Heart left ventricle (tissue), 16 donors: Measurements from ENCODE around the gene TRIM29. TPM values are rescaled to one million over a fixed set of nuclear protein-coding genes. Genes with fewer than 3 reads are reported as not detected.

Source experiments
- ATAC-seq, 4 donors: fragments of 200-7000 bp; cut with Tn5 transposase; one replicate each; pipeline ENCODE4 v1.9.1; 2020 to 2022; ENCODE audit warnings: moderate library complexity in 4 of 4, mild to moderate bottlenecking in 3 of 4, moderate number of reproducible peaks in 1 of 4
- DNase-seq, 5 donors: peaks; one replicate each; pipeline ENCODE4 v3.0.0-alpha.2; 2020
- H3K27ac ChIP-seq, 12 donors: fragments of 200-600 bp; sonication (generic) in 4 of 12; one replicate each; pipeline versions ENCODE4 v1.5.0 to v1.8.0; 2016 to 2022; ENCODE audit warnings: mild to moderate bottlenecking in 2 of 12
- H3K27me3 ChIP-seq, 9 donors: fragments of 200-600 bp; sonication (generic) in 2 of 9; one replicate each; pipeline versions ENCODE4 v1.5.1 to v1.8.0; 2016 to 2022; ENCODE audit warnings: mild to moderate bottlenecking in 3 of 9
- H3K36me3 ChIP-seq, 9 donors: fragments of 200-600 bp; sonication (generic) in 2 of 9; one replicate each; pipeline versions ENCODE4 v1.5.0 to v1.8.0; 2018 to 2022; ENCODE audit warnings: mild to moderate bottlenecking in 2 of 9
- H3K4me1 ChIP-seq, 12 donors: fragments of 200-600 bp; sonication (generic) in 4 of 12; one replicate each; pipeline versions ENCODE4 v1.5.0 to v1.8.0; 2016 to 2022; ENCODE audit warnings: mild to moderate bottlenecking in 3 of 12
- H3K4me3 ChIP-seq, 12 donors: fragments of 200-600 bp; sonication (generic) in 4 of 12; one replicate each; pipeline versions ENCODE4 v1.5.0 to v1.8.0; 2017 to 2022; ENCODE audit warnings: mild to moderate bottlenecking in 9 of 12, moderate library complexity in 4 of 12
- H3K9me3 ChIP-seq, 12 donors: fragments of 200-600 bp; sonication (generic) in 4 of 12; one replicate each; pipeline versions ENCODE4 v1.5.0 to v1.8.0; 2016 to 2022; ENCODE audit warnings: mild to moderate bottlenecking in 1 of 12
- POLR2A ChIP-seq, 2 donors: fragments of 450-650 bp; IDR thresholded peaks; one replicate each; pipeline ENCODE4 v1.6.1; 2017; ENCODE audit warnings: antibody characterized with exemption in 2 of 2, mild to moderate bottlenecking in 2 of 2, moderate library complexity in 2 of 2
- WGBS, 4 donors: extraction: QIAGEN DNeasy Blood & Tissue Kit in 2 of 4; methylation state at CpG; one replicate each; pipeline versions ENCODE4 v1.1.5 to v1.1.7; 2013 to 2018; 5-methylcytosine and 5-hydroxymethylcytosine counted together
- intact Hi-C, 10 donors: fragments of 100-400 bp; cut with DNase I; formaldehyde crosslinking; loops; one replicate each; pipeline versions ENCODE4 v1.11.1 to v1.14.2; 2022
- polyA plus RNA-seq, 2 donors: library from polyadenylated mRNA; stranded (reverse); fragments of 200-250 nt; gene quantifications; one replicate each; pipeline ENCODE4 v1.2.3, GENCODE V29; 2013
- total RNA-seq, 9 donors: library from RNA; depleted of rRNA in 2 of 9; stranded (reverse); fragments of >200 nt in 2 of 9; fragmentation: NEBNext Ultra II Directional in 3 of 9; extraction: Animal tissue kit (Norgen Biotek cat#: 25700) in 3 of 9; gene quantifications; one replicate each; pipeline versions ENCODE4 v1.1.0 to v1.2.4, GENCODE V29; 2016 to 2023
- TF ChIP-seq, protein P1 (sequence below), 12 donors: fragments of 200-600 bp; sonication (generic) in 4 of 12; IDR thresholded peaks; one replicate each; pipeline versions ENCODE4 v1.5.0 to v1.8.0; 2018 to 2022; ENCODE audit warnings: antibody characterized with exemption in 12 of 12, mild to moderate bottlenecking in 5 of 12
- donor health status: ischemic (EF 13 %, LVEDD 7.1; RV severe dilation, severe dysfunction).
- donor health status: healthy with polysubstance abuse.
- donor health status: DM: no; HTN: yes; CAD: no.
- donor health status: DM: no; HTN: no; CAD: no.
- donor health status: ischemic (EF 25% LVEDD 6.9; RV normal size, moderate dysfunction).
- donor health status: ischemic (EF 25% LVEDD 5.7; RV mildly dilated, moderate dysfunction).
- donor health status: healthy.
- donor health status: DM: yes; HTN: yes; CAD: no.
- donor health status: ischemic (EF 35%, LVEDD 5.7; RV mildly dilated, moderate dysfunction).
- donor health status: nonischemic (EF 11% LVEDD 7.7; RV severe dilation, severe dysfunction).
- donor health status: DM: yes; HTN: yes; CAD: no.
- donor health status: PGD.
- donor health status: ischemic (EF 29% LVEDD 5.4; RV normal size, mild dysfunction).
- donor health status: nonischemic (EF 23%, LVEDD 6.1; RV moderate dilation, normal function).

The TRIM29 gene
- total and polyA plus RNA-seq, 11 donors = 0.14 to 6.4 (median 0.56) TPM; not detected in 8

DNA sequence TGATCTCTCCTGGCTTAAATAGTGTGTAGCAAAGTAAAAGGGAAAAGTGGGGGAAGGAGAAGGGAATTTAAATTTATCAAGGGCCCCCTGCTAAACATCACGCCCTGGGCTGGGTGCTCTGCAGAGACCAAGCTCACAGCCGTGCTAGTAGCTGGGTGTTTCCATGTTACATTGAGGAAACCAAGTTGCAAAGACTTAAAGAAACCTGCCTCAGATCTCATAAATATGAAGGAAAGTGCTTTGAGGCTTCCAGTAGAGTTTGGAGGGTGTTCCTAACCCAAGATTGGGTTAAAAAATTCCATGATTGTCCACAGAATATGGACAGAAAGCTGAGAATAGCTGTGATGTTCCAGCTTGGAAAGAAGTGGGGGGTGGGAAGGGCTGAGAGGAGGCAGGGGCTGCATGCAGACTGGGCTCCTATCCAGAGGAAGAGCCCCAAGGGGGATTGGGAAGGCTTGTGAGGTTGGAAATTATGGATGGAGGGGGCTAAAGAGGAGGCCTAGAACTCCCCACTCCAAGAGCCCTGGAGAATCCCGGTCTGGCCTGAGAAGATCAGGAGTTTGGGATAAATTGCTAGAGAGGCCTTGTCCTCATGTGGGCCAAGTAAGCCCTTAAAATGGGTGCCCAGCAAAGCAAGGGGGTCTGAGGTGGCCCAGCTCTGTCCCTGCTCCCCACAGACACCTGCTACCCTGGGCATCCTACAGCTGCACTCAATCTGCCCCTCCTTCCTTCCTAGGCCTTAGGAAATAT, 48.0 kb upstream of the TRIM29 start:
- peaks cover 0 to 5% (median 0%) of the 10 kb centered on the region in 9 donors for H3K27me3 ChIP-seq
- DNase-seq (peak in 4 of 5 donors; percentile 64 to 83 (median 78)), ATAC-seq (peak in 3 of 4 donors; percentile 6 to 55 (median 23))
- H3K36me3 ChIP-seq = no peaks in the 10 kb centered on the region
- WGBS, 4 donors = 66 to 77% (median 71%) methylated on average over 3 of the region's 3 CpGs
- no peaks in the 10 kb centered on the region for H3K9me3 ChIP-seq
- peaks cover 0 to 69% (median 25%) of the 10 kb centered on the region in 12 donors for H3K4me1 ChIP-seq
- intact Hi-C loops = loop anchor here in 1 of 10 donors (2.0 kb wide), 1 partner anchor 27 kb away; no protein-coding TSS in a partner anchor
- H3K27ac ChIP-seq = peak overlapping the region; percentile 62 to 96 (median 81)
- peak overlapping the region in 4 of 12 donors; percentile 23 to 41 (median 34) for H3K4me3 ChIP-seq
- TF ChIP-seq POLR2A (IDR thresholded peaks at IDR 0.05) = no peak
- TF ChIP-seq, protein P1, sequence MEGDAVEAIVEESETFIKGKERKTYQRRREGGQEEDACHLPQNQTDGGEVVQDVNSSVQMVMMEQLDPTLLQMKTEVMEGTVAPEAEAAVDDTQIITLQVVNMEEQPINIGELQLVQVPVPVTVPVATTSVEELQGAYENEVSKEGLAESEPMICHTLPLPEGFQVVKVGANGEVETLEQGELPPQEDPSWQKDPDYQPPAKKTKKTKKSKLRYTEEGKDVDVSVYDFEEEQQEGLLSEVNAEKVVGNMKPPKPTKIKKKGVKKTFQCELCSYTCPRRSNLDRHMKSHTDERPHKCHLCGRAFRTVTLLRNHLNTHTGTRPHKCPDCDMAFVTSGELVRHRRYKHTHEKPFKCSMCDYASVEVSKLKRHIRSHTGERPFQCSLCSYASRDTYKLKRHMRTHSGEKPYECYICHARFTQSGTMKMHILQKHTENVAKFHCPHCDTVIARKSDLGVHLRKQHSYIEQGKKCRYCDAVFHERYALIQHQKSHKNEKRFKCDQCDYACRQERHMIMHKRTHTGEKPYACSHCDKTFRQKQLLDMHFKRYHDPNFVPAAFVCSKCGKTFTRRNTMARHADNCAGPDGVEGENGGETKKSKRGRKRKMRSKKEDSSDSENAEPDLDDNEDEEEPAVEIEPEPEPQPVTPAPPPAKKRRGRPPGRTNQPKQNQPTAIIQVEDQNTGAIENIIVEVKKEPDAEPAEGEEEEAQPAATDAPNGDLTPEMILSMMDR (IDR thresholded peaks at IDR 0.05) = no peak

DNA sequence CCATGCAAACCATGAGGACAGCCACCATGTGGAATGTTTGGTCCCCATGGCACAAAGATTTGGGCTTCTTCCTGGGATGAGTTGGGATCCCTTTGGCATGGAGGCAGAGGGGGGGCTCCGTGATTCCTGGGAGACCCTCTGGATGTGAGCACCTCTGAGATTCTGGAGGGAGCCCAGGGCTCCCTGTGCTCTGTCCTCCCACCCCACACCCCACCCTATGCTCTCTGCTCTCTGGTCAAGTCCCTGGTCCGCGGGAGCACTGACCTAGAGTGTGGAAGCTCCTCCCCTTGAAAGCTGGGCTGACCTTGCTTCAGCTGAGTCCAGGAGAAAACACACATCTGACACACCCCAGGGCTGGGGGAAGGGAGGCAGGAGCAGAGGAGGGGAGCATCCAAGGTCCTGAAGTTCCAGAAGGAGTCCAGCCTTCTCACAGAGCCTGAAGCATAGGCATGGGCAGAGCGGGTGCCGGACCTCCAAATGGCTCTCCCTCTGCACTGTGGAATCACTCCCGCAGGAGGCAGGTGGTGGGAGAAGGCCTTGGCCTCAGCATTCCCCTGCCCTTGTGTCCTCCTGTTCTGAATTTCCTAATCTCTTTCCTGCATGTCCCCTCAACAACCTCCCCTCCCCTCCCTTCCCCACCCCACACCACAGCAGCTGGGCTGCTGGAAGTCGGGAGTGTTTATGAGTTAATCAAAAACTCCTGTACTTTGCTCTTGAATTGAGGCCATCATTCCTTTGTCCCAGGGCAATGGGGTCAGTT, 47.2 kb upstream of the TRIM29 start:
- H3K27me3 ChIP-seq = peaks cover 0 to 5% (median 0%) of the 10 kb centered on the region in 9 donors
- peak; percentile 74 to 80 (median 78) for ATAC-seq
- peaks cover 0 to 77% (median 31%) of the 10 kb centered on the region in 12 donors for H3K4me1 ChIP-seq
- H3K4me3 ChIP-seq = peak overlapping the region in 8 of 12 donors; percentile 7 to 41 (median 24)
- H3K36me3 ChIP-seq = no peaks in the 10 kb centered on the region
- TF ChIP-seq POLR2A (IDR thresholded peaks at IDR 0.05) = no peak
- TF ChIP-seq, protein P1 (IDR thresholded peaks at IDR 0.05) = no peak
- H3K27ac ChIP-seq = peak overlapping the region; percentile 62 to 96 (median 80)
- intact Hi-C loops = loop anchor here in 3 of 10 donors (2.0 to 5.0 kb wide), 2 partner anchors 28 to 32 kb away; no protein-coding TSS in a partner anchor
- 41 to 64% (median 54%) methylated on average over 6 to 7 of the region's 7 CpGs for WGBS, 4 donors
- H3K9me3 ChIP-seq = no peaks in the 10 kb centered on the region
- peak; percentile 76 to 88 (median 83) for DNase-seq

DNA sequence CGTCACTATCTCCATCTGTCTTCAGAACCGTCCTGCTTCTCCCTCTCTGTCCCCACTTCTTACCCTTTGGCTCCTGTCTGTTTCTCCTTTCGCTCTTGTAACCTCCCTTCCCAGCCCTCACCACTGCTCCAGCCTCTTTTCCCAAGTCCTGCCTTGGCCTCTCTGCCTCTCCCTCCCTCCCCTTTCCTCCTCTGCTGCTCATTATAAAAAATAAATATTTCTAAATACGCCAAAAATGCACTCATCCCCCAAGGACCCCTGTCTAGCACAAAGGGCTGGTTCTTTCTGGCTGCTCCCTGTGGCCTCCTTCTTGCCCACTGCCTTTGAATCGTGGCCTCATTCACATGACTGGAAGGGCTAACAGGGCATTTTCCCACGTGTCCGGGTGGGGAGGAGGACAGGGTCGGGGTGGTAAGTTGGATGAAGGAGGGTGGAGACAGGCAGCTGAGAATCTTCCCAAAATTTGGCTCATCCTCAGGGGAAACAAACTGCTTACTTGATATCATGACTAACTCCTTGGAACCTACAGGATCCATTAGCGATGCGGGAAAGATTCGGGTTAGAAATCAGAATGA, 46.5 kb upstream of the TRIM29 start:
- peak; percentile 40 to 55 (median 54) for ATAC-seq
- peak overlapping the region in 8 of 12 donors; percentile 6 to 39 (median 20) for H3K4me3 ChIP-seq
- DNase-seq = peak; percentile 66 to 81 (median 74)
- no peaks in the 10 kb centered on the region for H3K9me3 ChIP-seq
- intact Hi-C loops = loop anchor here in 3 of 10 donors (2.0 to 5.0 kb wide), 2 partner anchors 28 to 33 kb away; no protein-coding TSS in a partner anchor
- TF ChIP-seq, protein P1 (IDR thresholded peaks at IDR 0.05) = no peak
- no peak for TF ChIP-seq POLR2A (IDR thresholded peaks at IDR 0.05)
- H3K27ac ChIP-seq = peak overlapping the region; percentile 62 to 96 (median 80)
- no peaks in the 10 kb centered on the region for H3K36me3 ChIP-seq
- H3K27me3 ChIP-seq = peaks cover 0 to 8% (median 0%) of the 10 kb centered on the region in 9 donors
- 68 to 75% (median 71%) methylated on average over 11 of the region's 11 CpGs for WGBS, 4 donors
- peaks cover 0 to 84% (median 37%) of the 10 kb centered on the region in 12 donors for H3K4me1 ChIP-seq
